Stimulated activated CD8-positive, alpha-beta memory T cell treated with anti-CD3 and anti-CD28 coated beads, Interleukin-7, amount 100 ng/mL, for 4 hours (primary cell): ENCODE data around the gene ALPL.

Source experiments
- DNase-seq, 2 donors: peaks; one replicate each; pipeline ENCODE4 v3.0.0-alpha.2; 2020; ENCODE audit warnings: low read depth in 2 of 2

The ALPL gene

GRCh38 chr1:21530368-21531016 lies 21.3 kb downstream of the ALPL start:
- no peak for DNase-seq

- no peak for DNase-seq
These were observed 22.0 kb downstream of the ALPL start for GRCh38 chr1:21531241-21531640.

DNA sequence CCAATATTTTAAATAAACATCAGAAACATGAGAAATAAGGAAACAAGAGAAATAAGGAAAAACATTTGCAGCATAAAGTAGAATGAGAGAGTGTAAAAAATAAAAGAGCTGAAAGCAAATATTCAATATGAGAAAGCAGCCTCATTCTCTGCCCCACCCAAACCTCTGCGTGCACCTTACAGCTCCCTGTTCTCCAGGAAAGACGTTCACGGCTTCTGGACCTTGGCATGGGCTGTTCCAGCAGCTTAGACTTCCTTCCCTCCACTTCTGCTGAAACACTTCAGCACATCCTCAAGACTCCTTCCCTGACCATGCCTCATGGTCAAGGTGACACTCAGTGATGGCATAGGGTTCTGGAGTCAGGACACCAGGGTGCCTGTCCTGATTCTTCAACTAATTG lies 23.3 kb downstream of the ALPL start:
- DNase-seq = no peak

DNA sequence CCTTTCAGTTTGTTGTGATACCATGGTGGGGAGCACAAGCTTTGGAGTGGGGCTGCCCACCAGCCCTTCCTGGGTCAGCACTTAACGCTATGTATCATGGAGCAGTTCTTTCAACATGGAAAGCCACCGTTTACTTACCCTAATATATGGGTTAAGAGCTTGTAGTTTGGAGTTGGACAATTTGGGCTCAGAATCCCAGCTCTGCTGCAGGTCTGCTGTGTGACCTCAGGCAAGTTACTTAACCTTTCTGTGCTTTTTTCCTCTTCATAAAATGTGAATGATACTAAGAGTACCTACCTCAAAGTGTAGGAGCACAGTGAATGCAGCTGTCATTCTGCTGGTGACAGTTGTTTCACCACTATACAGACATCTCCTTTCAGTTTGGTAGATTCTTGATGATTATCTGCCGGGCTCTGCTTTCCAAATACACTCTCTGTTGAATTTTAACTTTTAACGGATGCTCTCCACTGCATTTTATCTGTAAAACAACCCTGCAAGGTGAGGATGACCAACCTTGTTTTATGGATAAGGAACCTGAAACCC lies 23.8 kb downstream of the ALPL start:
- no peak for DNase-seq

DNA sequence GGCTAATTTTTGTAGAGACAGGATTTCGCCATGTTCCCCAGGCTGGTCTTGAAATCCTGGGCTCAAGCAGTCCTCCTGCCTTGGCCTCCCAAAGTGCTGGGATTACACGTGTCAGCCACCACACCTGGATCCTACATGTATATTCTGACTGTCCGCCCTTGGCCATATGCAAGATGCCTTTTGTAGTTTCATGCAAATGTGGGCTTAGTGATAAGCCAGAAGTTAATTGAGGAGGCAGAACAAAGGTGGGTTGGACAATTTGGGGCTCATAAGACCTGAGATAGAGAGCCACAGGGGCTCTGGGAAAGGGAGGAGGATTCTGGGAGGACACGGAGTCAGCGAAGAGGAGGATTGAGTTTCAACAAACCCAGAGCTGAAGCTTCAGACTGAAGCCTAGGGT lies 24.9 kb downstream of the ALPL start:
- DNase-seq = no peak

DNA sequence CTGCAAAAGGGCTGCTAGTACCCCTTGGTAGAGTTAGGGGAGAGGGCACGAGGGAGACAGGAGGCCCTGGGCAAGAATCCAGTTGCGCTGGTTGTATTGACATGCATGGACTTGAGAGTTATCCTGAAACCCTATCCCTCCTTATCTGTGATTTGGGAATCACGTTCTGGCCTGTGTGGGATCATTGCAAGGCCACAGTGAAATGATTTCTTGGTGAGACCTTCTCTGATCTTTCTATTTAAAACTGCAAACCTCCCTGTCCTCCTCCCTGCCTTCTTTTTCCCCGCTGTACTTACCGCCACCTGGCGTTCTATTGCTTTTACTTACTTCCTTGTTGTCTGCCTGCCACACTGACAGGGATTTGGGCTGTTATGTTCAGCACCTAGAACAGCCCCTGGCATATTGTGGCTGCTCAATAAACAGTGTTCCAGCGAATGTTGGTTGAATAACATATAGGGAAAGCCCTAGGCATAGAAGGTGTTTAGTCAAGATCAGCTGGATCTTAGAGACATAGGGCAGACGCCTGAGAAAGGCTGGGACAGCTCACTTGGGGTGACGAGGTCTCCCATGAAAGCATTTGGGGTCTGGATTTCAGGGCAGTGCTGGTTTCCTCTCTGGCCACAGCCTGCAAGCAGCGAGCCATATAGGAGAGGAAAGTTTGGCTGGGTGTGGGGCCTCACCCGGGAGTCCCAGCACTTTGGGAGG lies 25.6 kb downstream of the ALPL start:
- DNase-seq = no peak

- no peak for DNase-seq
These were observed 27.0 kb downstream of the ALPL start for GRCh38 chr1:21536218-21536617.

- no peak for DNase-seq
These were observed 28.3 kb downstream of the ALPL start for GRCh38 chr1:21537511-21537931.

DNA sequence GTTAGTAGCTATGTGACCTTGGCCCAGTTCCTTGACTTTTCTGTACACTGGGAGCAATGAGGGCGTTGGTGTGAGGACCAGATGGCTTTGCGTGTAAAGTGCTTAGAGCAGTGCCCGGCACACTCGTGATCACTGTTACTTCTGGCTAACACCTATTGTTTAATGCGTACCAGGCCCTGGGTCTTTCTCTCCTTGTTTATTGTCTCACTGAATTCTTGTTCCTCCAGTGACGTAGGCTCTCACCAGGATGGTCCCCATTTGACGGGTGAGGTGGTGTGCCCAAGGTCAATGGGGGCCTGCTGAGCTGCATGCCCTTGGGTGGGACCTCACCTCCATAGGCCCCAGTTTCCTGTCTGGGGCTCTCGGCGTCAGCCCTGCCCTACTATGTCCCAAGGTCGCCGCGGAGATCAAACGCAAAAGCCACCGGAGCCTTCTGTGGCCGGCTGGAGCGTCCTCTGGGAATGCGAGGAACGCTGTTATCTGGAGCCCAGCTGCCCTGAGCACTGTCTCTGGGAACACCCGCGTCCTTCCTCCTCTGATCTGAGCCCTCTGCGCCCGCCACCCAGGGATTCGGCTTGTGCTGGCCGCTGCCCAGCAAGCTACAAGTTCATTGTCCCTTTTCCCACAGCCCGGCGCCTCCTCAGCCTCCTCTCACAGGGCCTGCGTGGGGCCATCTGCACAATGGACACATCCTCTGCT lies 28.9 kb downstream of the ALPL start:
- no peak for DNase-seq

GRCh38 chr1:21539933-21540332 lies 30.7 kb downstream of the ALPL start:
- no peak for DNase-seq

DNA sequence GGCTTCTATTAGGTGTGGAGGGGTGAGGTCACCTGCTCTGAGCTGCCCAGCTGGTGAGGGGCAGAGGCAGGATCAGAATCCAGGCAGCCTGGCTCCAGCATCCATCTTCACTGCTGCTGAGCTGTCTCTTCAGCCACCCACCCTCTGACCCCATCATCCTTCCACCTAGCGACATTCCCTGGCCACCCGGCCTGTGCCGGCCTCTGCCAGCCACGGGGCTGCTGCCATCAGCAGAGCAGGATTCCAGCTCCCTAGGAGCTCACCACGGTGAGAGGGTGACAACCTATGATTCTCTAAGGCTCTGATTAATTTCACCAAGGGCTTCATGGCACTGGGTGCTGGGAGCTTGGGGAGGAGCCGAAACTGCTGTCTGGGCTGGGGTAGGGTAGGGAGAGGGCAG lies 32.1 kb downstream of the ALPL start:
- DNase-seq = no peak

DNA sequence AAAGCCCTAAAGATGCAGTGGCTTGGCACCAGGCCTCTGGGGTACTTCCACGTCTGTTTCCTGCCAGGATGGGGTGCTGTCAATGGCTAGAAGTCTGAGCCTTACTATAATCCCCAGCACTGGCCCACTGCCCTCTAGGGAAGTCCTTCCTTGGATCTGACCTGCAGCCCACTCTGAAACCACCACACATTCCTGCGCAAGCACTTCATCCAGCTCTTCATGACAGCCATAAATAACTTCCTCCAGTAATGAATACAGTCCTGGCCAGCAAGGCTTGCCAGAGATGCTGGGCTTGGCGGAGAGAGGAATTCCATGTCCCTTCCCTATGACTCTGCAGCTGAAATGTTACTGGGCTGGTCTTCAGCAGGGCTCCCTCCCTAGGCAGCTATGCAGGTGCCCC lies 32.6 kb downstream of the ALPL start:
- DNase-seq = no peak

- DNase-seq = no peak
These were observed 34.4 kb downstream of the ALPL start for GRCh38 chr1:21543598-21543997.

- no peak for DNase-seq
These were observed 34.9 kb downstream of the ALPL start for GRCh38 chr1:21544095-21544494.

- DNase-seq = no peak
These were observed 37.1 kb downstream of the ALPL start for GRCh38 chr1:21546122-21546825.

DNA sequence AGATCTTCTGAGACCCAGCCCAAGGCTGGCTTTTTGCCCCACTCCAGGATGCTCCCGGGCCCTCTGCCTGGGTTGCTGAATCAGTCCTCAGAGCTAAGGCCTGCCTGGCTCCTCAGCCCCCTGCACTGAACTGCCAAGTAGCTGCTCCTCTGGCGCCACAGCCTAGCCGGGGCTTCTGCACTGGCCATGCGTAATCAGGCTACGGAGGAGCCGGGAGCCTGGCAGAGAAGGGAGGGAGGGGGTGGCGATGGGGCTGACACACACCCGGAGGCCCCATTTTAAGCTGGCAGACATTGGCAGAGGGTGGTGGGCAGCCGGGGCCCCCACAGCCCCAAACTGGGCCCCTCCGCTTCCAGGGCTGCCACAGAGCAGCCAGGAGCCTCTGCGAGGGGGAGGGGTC lies 38.7 kb downstream of the ALPL start:
- no peak for DNase-seq

DNA sequence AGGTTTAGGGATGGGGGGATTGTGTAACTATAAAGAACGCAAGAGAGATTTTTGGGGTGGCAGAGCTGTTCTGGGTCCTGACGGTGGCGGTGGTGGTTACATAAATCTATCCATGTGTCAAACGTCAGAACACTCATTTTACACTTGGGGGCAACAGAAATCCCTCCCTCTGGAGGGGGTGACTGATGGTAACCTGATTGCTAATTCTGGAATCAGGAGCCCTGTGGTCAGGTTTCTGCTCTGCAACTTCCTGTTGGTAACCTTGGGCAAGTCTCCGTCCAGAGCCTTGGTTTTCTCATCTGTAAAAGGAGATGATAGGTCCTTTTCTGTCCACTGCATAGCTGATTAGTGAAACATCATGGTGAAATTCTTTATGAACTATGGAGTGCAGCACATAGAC lies 40.9 kb downstream of the ALPL start:
- no peak for DNase-seq

DNA sequence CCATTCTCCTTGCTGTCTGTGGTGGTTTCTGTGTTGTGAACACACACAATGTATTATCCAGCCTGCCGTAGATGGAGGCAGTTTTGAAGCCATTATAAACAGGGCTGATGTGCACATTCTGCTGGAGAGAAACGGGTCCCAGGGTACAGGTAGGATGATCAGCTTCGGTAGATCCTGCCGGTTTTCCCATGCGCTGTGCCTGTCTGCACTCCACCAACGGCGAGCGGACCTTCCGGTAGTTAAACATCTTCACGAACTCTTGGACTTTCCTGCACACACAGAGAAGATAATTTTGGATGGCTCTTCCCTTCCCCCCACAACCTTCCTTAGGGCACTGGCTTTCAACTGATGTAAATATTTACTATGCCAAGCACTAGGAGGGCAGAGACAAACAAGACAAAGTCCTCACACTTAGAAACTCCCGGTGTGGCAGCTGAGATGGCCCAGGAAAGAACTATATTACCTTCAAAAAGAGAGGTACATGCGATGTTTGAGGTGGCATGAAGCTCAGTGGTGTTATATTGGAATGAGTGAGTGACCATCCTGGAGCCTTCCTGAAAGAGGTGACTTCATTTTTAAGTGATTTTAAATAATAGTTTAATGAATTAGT lies 41.7 kb downstream of the ALPL start:
- DNase-seq = no peak

DNA sequence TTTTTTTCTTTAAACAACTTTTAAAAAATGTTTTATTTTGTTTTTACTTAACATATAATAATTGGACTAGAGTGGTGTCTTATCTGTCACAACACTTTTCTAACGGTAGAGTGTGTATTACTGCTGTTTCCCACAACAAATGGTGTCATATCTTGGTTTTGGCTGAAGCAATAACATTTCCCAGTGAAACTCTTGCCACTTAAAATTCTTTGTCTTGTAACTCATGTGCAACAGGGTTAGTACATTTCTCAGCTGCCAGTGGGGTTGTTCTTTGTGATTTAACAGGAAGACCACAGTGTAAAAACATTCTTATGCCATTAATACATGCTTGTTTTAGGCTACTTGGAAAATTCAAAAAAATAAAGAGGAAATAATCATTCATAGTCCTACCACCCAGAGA lies 43.5 kb downstream of the ALPL start:
- DNase-seq = no peak

GRCh38 chr1:21553116-21553926 lies 44.1 kb downstream of the ALPL start:
- DNase-seq = no peak
